Panc1 (cell line): ENCODE measurements around the gene G0S2. TPM values are rescaled to one million over a fixed set of nuclear protein-coding genes. Genes with fewer than 3 reads are reported as not detected.

ENCODE experiments used
- ATAC-seq: fragments of 200-7000 bp; cut with Tn5 transposase; 2 replicates; pipeline ENCODE4 v1.9.1; 2020; ENCODE audit warnings: mild to moderate bottlenecking, moderate library complexity
- BruUV-seq: library from RNA; stranded (reverse); fragments of 400-500 nt; replicated peaks from 2 replicates; lab custom pipeline; 2021; lab: Mats Ljungman, UMichigan
- CTCF ChIA-PET: fragments of 300-600 bp; sonication (Branson Sonifier 250); formaldehyde crosslinking; loops from one replicate; lab custom pipeline; 2022; ENCODE audit warnings: antibody characterized with exemption; lab: Charles Lee
- POLR2A ChIA-PET: fragments of 300-600 bp; sonication (Branson Sonifier 250); formaldehyde crosslinking; loops from one replicate; lab custom pipeline; 2022; ENCODE audit warnings: antibody characterized with exemption; lab: Charles Lee
- DNase-seq: peaks from one replicate; pipeline ENCODE4 v3.0.0-alpha.2; 2010; ENCODE audit warnings: low read depth, low spot score
- H3K27ac ChIP-seq: 2 replicates; pipeline ENCODE4 v1.5.1; 2011; ENCODE audit warnings: mild to moderate bottlenecking, low read length, inconsistent platforms
- H3K27me3 ChIP-seq: fragments of 200-500 bp; sonication (Bioruptor generic); 2 replicates; pipeline ENCODE4 v1.6.0; 2014; ENCODE audit warnings: low read length, inconsistent platforms; ENCODE audit not compliant: control insufficient read depth, insufficient read depth
- H3K36me3 ChIP-seq: fragments of 200-500 bp; sonication (Bioruptor generic); 2 replicates; pipeline ENCODE4 v1.5.1; 2014; ENCODE audit warnings: inconsistent platforms, mild to moderate bottlenecking, low read length, moderate library complexity; ENCODE audit not compliant: control insufficient read depth, insufficient read depth
- H3K4me1 ChIP-seq: 2 replicates; pipeline ENCODE4 v1.5.1; 2011; ENCODE audit warnings: inconsistent platforms, mild to moderate bottlenecking, low read length, moderate library complexity; ENCODE audit not compliant: control insufficient read depth, insufficient read depth
- H3K4me3 ChIP-seq, 2 experiments: 2 replicates each; pipeline ENCODE4 v1.5.1; 2011 to 2012; ENCODE audit warnings: low read depth in 2 of 2, low read length in 2 of 2, mild to moderate bottlenecking in 2 of 2, inconsistent platforms in 1 of 2, moderate library complexity in 1 of 2
- H3K9me3 ChIP-seq: fragments of 200-500 bp; sonication (Bioruptor generic); 2 replicates; pipeline ENCODE4 v1.5.1; 2014; ENCODE audit warnings: low read depth, mild to moderate bottlenecking, inconsistent platforms, low read length, moderate library complexity; ENCODE audit not compliant: control insufficient read depth, insufficient read depth
- CTCF ChIP-seq: fragments of 450-650 bp; IDR thresholded peaks from 2 replicates; pipeline ENCODE4 v1.5.1; 2017; ENCODE audit warnings: mild to moderate bottlenecking
- POLR2AphosphoS5 ChIP-seq: IDR thresholded peaks from 2 replicates; pipeline ENCODE4 v1.6.1; 2012; ENCODE audit warnings: mild to moderate bottlenecking, low read depth, low read length, moderate library complexity
- REST ChIP-seq, 2 experiments: IDR thresholded peaks; 2 replicates each; pipeline ENCODE4 v1.6.1; 2011 to 2012; ENCODE audit warnings: low read depth in 2 of 2, control low read depth in 1 of 2, low read length in 1 of 2, mild to moderate bottlenecking in 1 of 2, moderate library complexity in 1 of 2; ENCODE audit not compliant: insufficient read depth in 1 of 2
- SIN3A ChIP-seq: IDR thresholded peaks from 2 replicates; pipeline ENCODE4 v1.6.1; 2012; ENCODE audit warnings: low read depth, mild to moderate bottlenecking, low read length, moderate library complexity, borderline replicate concordance; ENCODE audit not compliant: insufficient read depth
- TCF7L2 ChIP-seq: IDR thresholded peaks from 2 replicates; pipeline ENCODE4 v1.6.1; 2011; ENCODE audit warnings: mild to moderate bottlenecking, low read depth, low read length, inconsistent platforms
- in situ Hi-C: cut with HindIII; loops from 2 replicates; pipeline ENCODE4 v1.10.0; 2016; ENCODE audit warnings: low sequenced_read_pairs, low pct_unique_long_range_greater_than_20kb
- intact Hi-C: fragments of 100-400 bp; cut with micrococcal nuclease; formaldehyde crosslinking; loops from one replicate; pipeline ENCODE4 v1.10.0; 2022; ENCODE audit not compliant: unreplicated experiment
- total RNA-seq: library from RNA; stranded (reverse); gene quantifications from one replicate; pipeline ENCODE4 v1.2.1, GENCODE V29; 2021; ENCODE audit not compliant: unreplicated experiment

Gene G0S2
- total RNA-seq, 1 experiment from 2014 or later = 2.5 TPM

GRCh38 chr1:209648931-209649776 is 26.1 kb upstream of the G0S2 start:
- no peak overlapping the region for H3K4me3 ChIP-seq
- ATAC-seq = 0 out of 2 replicates have a peak, but pooled peaks have one; percentile 59

DNA sequence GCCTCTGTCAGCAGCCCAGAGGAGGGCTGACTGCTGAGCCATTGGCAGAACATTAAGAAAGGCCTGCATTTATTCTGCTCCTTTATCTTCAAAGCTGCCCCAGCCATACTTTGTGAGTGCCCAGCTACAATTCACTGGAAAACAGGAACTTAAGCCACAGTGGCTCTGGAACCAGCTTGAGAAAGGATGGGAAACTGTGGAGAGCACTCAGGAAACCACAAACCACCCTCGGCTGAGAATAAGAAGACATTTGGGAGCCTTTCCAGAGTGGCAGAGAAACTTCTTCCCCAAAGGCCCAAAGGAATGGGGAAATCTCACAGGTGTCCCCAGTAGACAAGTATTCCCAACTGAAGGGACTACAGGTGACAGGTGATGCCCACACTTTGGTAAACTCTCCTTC is 24.8 kb upstream of the G0S2 start:
- POLR2A ChIA-PET = no interaction called here
- DNase-seq = no peak
- intact Hi-C loops = no loop called here
- Histone ChIP-seq H3K36me3 (no peaks in the 10 kb centered on the region), H3K4me1 (peaks cover 5% of the 10 kb centered on the region), H3K4me3 (no peak overlapping the region), H3K27me3 (no peaks in the 10 kb centered on the region), H3K9me3 (no peaks in the 10 kb centered on the region), H3K27ac (no peak overlapping the region)
- no peak for TF ChIP-seq TCF7L2
- TF ChIP-seq SIN3A = no peak
- TF ChIP-seq CTCF = no peak
- TF ChIP-seq REST (IDR thresholded peaks at IDR 0.05; ENCODE audit: insufficient read depth in 1 of 2, low read depth in 2 of 2, low read length in 1 of 2) = no peak
- TF ChIP-seq POLR2AphosphoS5 = no peak
- no TSS peak for BruUV-seq
- ATAC-seq = no peak
- in situ Hi-C loops = no loop called here
- CTCF ChIA-PET = no interaction called here

More at GRCh38 chr1:209648931-209649776, 26.1 kb upstream of the G0S2 start:
- no peak for TF ChIP-seq REST (IDR thresholded peaks at IDR 0.05; ENCODE audit: insufficient read depth in 1 of 2, low read depth in 2 of 2, low read length in 1 of 2)
- no peak for TF ChIP-seq POLR2AphosphoS5
- TF ChIP-seq SIN3A = no peak
- TF ChIP-seq CTCF = no peak
- TF ChIP-seq TCF7L2 = no peak
- in situ Hi-C loops (no loop called here), intact Hi-C loops (no loop called here)
- ChIA-PET POLR2A (no interaction called here), CTCF (no interaction called here)
- Histone ChIP-seq H3K9me3 (no peaks in the 10 kb centered on the region), H3K27ac (no peak overlapping the region), H3K4me1 (peaks cover 5% of the 10 kb centered on the region), H3K36me3 (no peaks in the 10 kb centered on the region), H3K27me3 (no peaks in the 10 kb centered on the region)
- DNase-seq = peak; percentile 55
- BruUV-seq = no TSS peak
